Fibroblast of skin of left biceps (primary cell): Measurements from ENCODE around the gene GRID2IP.
A peak's percentile ranks its signal among the peaks of the same experiment; 100 is the strongest.

Experiments used
- DNase-seq, 2 experiments: peaks; one replicate each; pipeline ENCODE4 v3.0.0-alpha.2; 2013; ENCODE audit warnings: low read depth in 2 of 2

The GRID2IP gene

GRCh38 chr7:6520163-6520981 lies 30.9 kb downstream of the GRID2IP start:
- DNase-seq: no peak

GRCh38 chr7:6516387-6516983 lies 34.8 kb downstream of the GRID2IP start:
- DNase-seq: peak; percentile 27 to 33

- DNase-seq: no peak
These were observed 37.7 kb downstream of the GRID2IP start for GRCh38 chr7:6513541-6513940.

- DNase-seq: no peak
These were observed 38.4 kb downstream of the GRID2IP start for GRCh38 chr7:6512892-6513291.

- DNase-seq: no peak
These were observed 40.7 kb downstream of the GRID2IP start for GRCh38 chr7:6510476-6511133.

- no peak for DNase-seq
These were observed 42.3 kb downstream of the GRID2IP start for GRCh38 chr7:6508950-6509349.

- no peak for DNase-seq
These were observed 42.7 kb downstream of the GRID2IP start for GRCh38 chr7:6508539-6508938.

GRCh38 chr7:6507906-6508305 lies 43.4 kb downstream of the GRID2IP start:
- no peak for DNase-seq

GRCh38 chr7:6505685-6506559 lies 45.3 kb downstream of the GRID2IP start:
- no peak for DNase-seq

GRCh38 chr7:6504996-6505395 lies 46.3 kb downstream of the GRID2IP start:
- DNase-seq: no peak

GRCh38 chr7:6502886-6503285 lies 48.4 kb downstream of the GRID2IP start:
- DNase-seq: no peak

- no peak for DNase-seq
These were observed 49.4 kb downstream of the GRID2IP start for GRCh38 chr7:6501586-6502564.

- DNase-seq: no peak
These were observed 50.6 kb downstream of the GRID2IP start for GRCh38 chr7:6500691-6501090.

- no peak for DNase-seq
These were observed 53.3 kb downstream of the GRID2IP start for GRCh38 chr7:6497994-6498393.

- DNase-seq: no peak
These were observed 53.7 kb downstream of the GRID2IP start for GRCh38 chr7:6497637-6497905.

- no peak for DNase-seq
These were observed 54.2 kb downstream of the GRID2IP start for GRCh38 chr7:6496842-6497636.

- no peak for DNase-seq
These were observed 55.5 kb downstream of the GRID2IP start for GRCh38 chr7:6495597-6496262.

GRCh38 chr7:6494365-6494764 lies 56.9 kb downstream of the GRID2IP start:
- DNase-seq: no peak

GRCh38 chr7:6491194-6491593 lies 60.1 kb downstream of the GRID2IP start:
- no peak for DNase-seq

- no peak for DNase-seq
These were observed 61.6 kb downstream of the GRID2IP start for GRCh38 chr7:6489612-6490011.
